HepG2 (cell line): Measurements from ENCODE around the gene NUP58. TPM values are rescaled to one million over a fixed set of nuclear protein-coding genes. Genes with fewer than 3 reads are reported as not detected.
A peak's percentile ranks its signal among the peaks of the same experiment; 100 is the strongest.

Experiments used
- AGO2 ChIP-seq: fragments of 200-400 bp; formaldehyde crosslinking; optimal IDR thresholded peaks from 2 replicates; pipeline ENCODE3; 2017; ENCODE audit warnings: mild to moderate bottlenecking, low read depth, low read length, moderate library complexity
- GMEB2 ChIP-seq: IDR thresholded peaks from 2 replicates; pipeline ENCODE4 v1.6.1; 2016; ENCODE audit warnings: missing biosample characterization, missing genetic modification reagents, low read depth
- HCFC1 ChIP-seq: fragments of 150-350 bp; IDR thresholded peaks from 2 replicates; pipeline ENCODE4 v1.6.1; 2014; ENCODE audit warnings: low read depth, low read length
- KAT8 ChIP-seq: IDR thresholded peaks from 2 replicates; pipeline ENCODE4 v1.6.1; 2016; ENCODE audit warnings: missing genetic modification reagents, missing compliant biosample characterization
- KMT2A ChIP-seq: sonication (generic); formaldehyde crosslinking; IDR thresholded peaks from 2 replicates; pipeline ENCODE4 v1.4.0; 2020; ENCODE audit warnings: missing genetic modification reagents
- MXD4 ChIP-seq: IDR thresholded peaks from 2 replicates; pipeline ENCODE4 v1.6.1; 2016; ENCODE audit warnings: mild to moderate bottlenecking, missing biosample characterization, missing genetic modification reagents
- MXI1 ChIP-seq: IDR thresholded peaks from 3 replicates; pipeline ENCODE4 v1.6.1; 2012; ENCODE audit warnings: low read depth, low read length, inconsistent platforms, borderline replicate concordance
- NFRKB ChIP-seq: fragments of 450-650 bp; IDR thresholded peaks from 2 replicates; pipeline ENCODE4 v1.6.1; 2017
- POGK ChIP-seq: sonication (generic); formaldehyde crosslinking; conservative IDR thresholded peaks from 2 replicates; pipeline ENCODE4 v1.8.0; 2022; ENCODE audit warnings: mild to moderate bottlenecking, moderate library complexity, missing genetic modification reagents
- PRPF4 ChIP-seq: fragments of 200-400 bp; formaldehyde crosslinking; IDR thresholded peaks from 2 replicates; pipeline ENCODE4 v1.6.1; 2016; ENCODE audit warnings: low read length, low read depth; ENCODE audit not compliant: poor library complexity, severe bottlenecking
- SP5 ChIP-seq: IDR thresholded peaks from 2 replicates; pipeline ENCODE4 v1.6.1; 2016; ENCODE audit warnings: low read depth, borderline replicate concordance
- STAG1 ChIP-seq: sonication (generic); formaldehyde crosslinking; IDR thresholded peaks from 2 replicates; pipeline ENCODE4 v1.4.0; 2020; ENCODE audit warnings: missing genetic modification reagents
- TARDBP ChIP-seq: sonication (generic); formaldehyde crosslinking; IDR thresholded peaks from 2 replicates; pipeline ENCODE4 v1.8.0; 2022; ENCODE audit warnings: mild to moderate bottlenecking, missing genetic modification reagents
- UBTF ChIP-seq: sonication (generic); formaldehyde crosslinking; IDR thresholded peaks from 2 replicates; pipeline ENCODE4 v1.4.0; 2020; ENCODE audit warnings: mild to moderate bottlenecking, missing genetic modification reagents
- ZBTB25 ChIP-seq: IDR thresholded peaks from 2 replicates; pipeline ENCODE4 v1.6.1; 2018; ENCODE audit warnings: missing genetic modification reagents
- ZBTB44 ChIP-seq: sonication (generic); formaldehyde crosslinking; IDR thresholded peaks from 2 replicates; pipeline ENCODE4 v1.4.0; 2020; ENCODE audit warnings: missing genetic modification reagents
- ZBTB8A ChIP-seq: sonication (generic); formaldehyde crosslinking; IDR thresholded peaks from 2 replicates; pipeline ENCODE4 v1.4.0; 2020; ENCODE audit warnings: mild to moderate bottlenecking, low read depth, missing genetic modification reagents, borderline replicate concordance
- ZNF331 ChIP-seq: sonication (generic); formaldehyde crosslinking; IDR thresholded peaks from 2 replicates; pipeline ENCODE4 v1.4.0; 2020; ENCODE audit warnings: missing genetic modification reagents
- ZNF446 ChIP-seq: sonication (generic); formaldehyde crosslinking; IDR thresholded peaks from 2 replicates; pipeline ENCODE4 v1.5.0; 2020; ENCODE audit warnings: mild to moderate bottlenecking, missing genetic modification reagents
- ZNF850 ChIP-seq: sonication (generic); formaldehyde crosslinking; conservative IDR thresholded peaks from 2 replicates; pipeline ENCODE4 v1.9.0; 2021; ENCODE audit warnings: mild to moderate bottlenecking, missing genetic modification reagents
- polyA plus RNA-seq, 8 experiments: library from polyadenylated mRNA; depleted of rRNA in 3 of 8; stranded (reverse) in 7 of 8; unstranded in 1 of 8; fragments of >200 nt; fragmentation: Illumina TruSeq in 4 of 8; extraction: Trizol in 4 of 8; gene quantifications; 2 replicates each; pipeline versions ENCODE4 v1.2.1 to v1.2.3, GENCODE V29; 2011 to 2016; ENCODE audit warnings: low read depth in 4 of 8, missing spikeins in 1 of 8, mixed read lengths in 1 of 8; ENCODE audit not compliant: insufficient read depth in 1 of 8
- total RNA-seq, 5 experiments: library from RNA; depleted of rRNA; stranded (reverse); fragments of >200 nt; fragmentation: Illumina TruSeq; extraction: Trizol; gene quantifications; 2 replicates each; pipeline ENCODE4 v1.2.3, GENCODE V29; 2016; ENCODE audit warnings: low read depth in 1 of 5

Gene NUP58
- total and polyA plus RNA-seq, 2 of the 13 experiments (the other 11 are each of a cell fraction or from before 2014, with no cell fraction given): 45.4 to 46.5 TPM

- TF ChIP-seq NFRKB (no peak), ZNF331 (CRISPR knock-in tag) (peak; percentile 58), UBTF (CRISPR knock-in tag) (peak; percentile 97), KMT2A (peak; percentile 67), KAT8 (CRISPR knock-in tag) (peak; percentile 86), AGO2 (peak; percentile 18), MXD4 (CRISPR knock-in tag) (0 out of 2 replicates have a peak, but pooled peaks have one; percentile 46), ZBTB8A (CRISPR knock-in tag) (no peak), PRPF4 (no peak), STAG1 (peak; percentile 29; the same call in 1 of the 2 replicates), POGK (CRISPR knock-in tag) (peak; percentile 81), HCFC1 (0 out of 2 replicates have a peak, but pooled peaks have one; percentile 5), MXI1 (peak; percentile 55; the same call in 1 of the 3 replicates), SP5 (CRISPR knock-in tag) (no peak), ZBTB44 (no peak), ZNF850 (CRISPR knock-in tag) (no peak), TARDBP (CRISPR knock-in tag) (peak; percentile 68; the same call in 1 of the 2 replicates), ZNF446 (CRISPR knock-in tag) (no peak), GMEB2 (CRISPR knock-in tag) (no peak), ZBTB25 (CRISPR knock-in tag) (peak; percentile 73)
These were observed 14.2 kb upstream of the NUP58 start, which contains the start of gene MTMR6 (continued) for GRCh38 chr13:25286969-25287961.
